Memory B cell (primary cell): ENCODE data around the gene CHAC1.
A peak's percentile ranks its signal among the peaks of the same experiment; 100 is the strongest.

Experiments
- ATAC-seq: fragments of 150-1000 bp; cut with Tn5 transposase; 2 replicates; pipeline ENCODE4 v1.10.0; 2021; ENCODE audit warnings: low read depth, mild to moderate bottlenecking, moderate library complexity
- DNase-seq, 2 donors: peaks; one replicate each; pipeline ENCODE4 v3.0.0; 2022; ENCODE audit warnings: low spot score in 2 of 2
- H3K27ac Mint-ChIP-seq: one replicate; pipeline ENCODE4 v1.8.0; 2022; ENCODE audit warnings: mild to moderate bottlenecking, moderate library complexity, mixed read lengths
- H3K27me3 Mint-ChIP-seq: one replicate; pipeline ENCODE4 v1.8.0; 2022; ENCODE audit warnings: mixed read lengths
- H3K36me3 Mint-ChIP-seq: one replicate; pipeline ENCODE4 v1.8.0; 2022; ENCODE audit warnings: mild to moderate bottlenecking, mixed read lengths
- H3K4me1 Mint-ChIP-seq: one replicate; pipeline ENCODE4 v1.8.0; 2022; ENCODE audit warnings: mixed read lengths
- H3K4me3 Mint-ChIP-seq: one replicate; pipeline ENCODE4 v1.8.0; 2022; ENCODE audit warnings: mild to moderate bottlenecking, moderate library complexity, mixed read lengths
- H3K9me3 Mint-ChIP-seq: one replicate; pipeline ENCODE4 v1.8.0; 2022; ENCODE audit warnings: mixed read lengths

The CHAC1 gene

DNA sequence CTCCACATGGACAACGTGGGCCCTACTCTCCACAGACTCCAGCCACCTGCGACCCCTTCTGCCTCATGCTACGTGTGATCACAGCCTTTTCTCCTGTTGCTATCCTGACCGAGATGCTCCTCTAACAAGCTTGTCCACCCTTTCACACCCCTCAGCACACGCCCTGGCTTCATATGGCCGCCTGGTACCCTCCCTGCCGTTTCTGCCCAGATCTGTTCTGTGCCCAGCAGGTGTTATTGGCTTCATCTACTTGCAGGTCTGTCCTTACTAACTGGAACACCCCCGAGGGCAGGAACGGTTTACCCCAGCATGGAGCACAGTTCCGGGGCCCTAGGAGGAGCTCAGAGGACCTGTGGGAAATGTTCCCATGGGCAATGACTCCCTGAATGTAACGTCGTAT lies 9.9 kb downstream of the CHAC1 start:
- no peak for ATAC-seq
- H3K36me3 Mint-ChIP-seq, result no peaks in the 10 kb centered on the region
- H3K4me3 Mint-ChIP-seq, result no peak overlapping the region
- H3K9me3 Mint-ChIP-seq, result no peaks in the 10 kb centered on the region
- H3K27me3 Mint-ChIP-seq, result peaks cover 13% of the 10 kb centered on the region
- no peak for DNase-seq
- H3K27ac Mint-ChIP-seq, result no peak overlapping the region
- H3K4me1 Mint-ChIP-seq, result peaks cover 5% of the 10 kb centered on the region

DNA sequence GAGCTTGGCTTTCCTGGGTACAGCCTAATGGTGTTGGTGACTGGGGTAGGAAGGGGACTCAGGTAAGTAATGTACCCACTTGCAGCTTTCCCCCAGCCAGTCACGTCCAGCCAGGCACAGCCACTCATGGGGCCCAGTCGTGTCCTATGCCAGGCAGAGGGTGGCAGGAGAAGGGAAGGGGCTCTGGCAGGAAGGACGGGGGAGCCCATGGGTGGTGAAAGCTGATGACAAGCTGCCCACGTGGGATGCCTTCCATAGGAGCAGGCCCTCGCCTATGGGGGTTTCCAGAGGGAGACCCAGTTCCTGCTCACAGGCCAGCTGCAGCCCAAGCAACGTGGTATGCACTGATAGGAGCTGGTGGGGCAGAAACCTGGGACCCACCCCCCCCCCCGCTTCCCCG lies 10.7 kb downstream of the CHAC1 start:
- no peak overlapping the region for H3K4me3 Mint-ChIP-seq
- H3K4me1 Mint-ChIP-seq, result peaks cover 5% of the 10 kb centered on the region
- H3K9me3 Mint-ChIP-seq, result no peaks in the 10 kb centered on the region
- H3K36me3 Mint-ChIP-seq, result no peaks in the 10 kb centered on the region
- no peak overlapping the region for H3K27ac Mint-ChIP-seq
- DNase-seq, result no peak
- H3K27me3 Mint-ChIP-seq, result peaks cover 12% of the 10 kb centered on the region
- ATAC-seq, result no peak

DNA sequence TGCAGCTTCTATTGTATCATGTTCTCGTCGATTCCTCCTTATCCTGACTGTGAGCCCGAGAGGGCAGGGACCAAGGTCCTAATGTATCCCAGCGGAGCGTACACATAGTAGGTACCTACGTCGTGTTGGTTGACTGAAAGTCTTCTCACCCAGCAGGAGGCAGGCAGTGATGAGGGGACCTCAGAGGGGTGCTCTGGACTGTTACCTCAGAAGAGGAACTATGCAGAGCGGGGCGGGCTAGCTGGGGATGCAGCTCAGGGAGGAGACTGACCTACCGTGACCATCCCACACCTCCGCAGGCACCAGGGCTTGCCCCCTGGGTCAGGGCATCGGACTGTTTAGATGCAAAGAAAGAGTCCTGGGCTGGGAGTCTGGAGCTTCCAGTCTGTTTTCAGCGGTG lies 11.4 kb downstream of the CHAC1 start:
- Mint-ChIP-seq H3K4me1 (peaks cover 5% of the 10 kb centered on the region), H3K27ac (no peak overlapping the region), H3K9me3 (no peaks in the 10 kb centered on the region), H3K4me3 (no peak overlapping the region), H3K36me3 (no peaks in the 10 kb centered on the region), H3K27me3 (peaks cover 12% of the 10 kb centered on the region)
- DNase-seq, result no peak
- ATAC-seq, result peak; percentile 17

DNA sequence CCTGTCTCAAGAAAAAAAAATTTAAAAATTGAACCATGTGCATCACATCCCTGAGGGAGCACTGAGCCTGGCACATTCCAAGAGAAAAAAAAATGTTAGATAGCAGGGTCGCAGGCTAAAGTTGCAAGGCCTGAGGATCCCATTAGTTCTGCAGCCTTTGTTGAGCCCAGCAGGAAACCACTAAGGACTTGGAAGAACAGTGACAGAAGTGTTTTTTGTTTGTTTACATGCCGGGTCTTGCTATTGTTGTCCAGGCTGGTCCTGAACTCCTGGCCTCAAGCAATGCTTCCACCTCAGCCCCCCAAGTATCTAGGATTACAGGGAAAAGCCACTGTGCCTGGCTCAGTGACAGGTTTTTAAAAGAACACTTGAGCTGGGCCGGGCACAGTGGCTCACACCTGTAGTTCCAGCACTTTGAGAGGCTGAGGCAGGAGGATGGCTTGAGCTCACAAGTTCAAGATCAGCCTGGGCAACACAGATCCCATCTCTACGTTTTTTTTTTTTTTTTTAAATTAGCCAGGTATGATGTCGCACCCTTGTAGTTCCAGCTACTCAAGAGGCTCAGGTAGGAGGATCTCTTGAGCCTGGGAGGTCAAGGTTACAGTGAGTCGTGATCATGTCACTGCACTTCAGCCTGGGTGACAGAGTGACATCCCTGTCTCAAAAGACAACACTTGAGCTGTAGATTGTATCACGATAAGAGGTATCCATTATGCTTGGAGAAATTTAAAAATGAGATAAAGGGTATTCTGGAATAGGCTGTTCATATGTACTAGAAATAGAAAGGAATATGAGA lies 15.2 kb downstream of the CHAC1 start:
- Mint-ChIP-seq H3K27ac (no peak overlapping the region), H3K4me1 (no peaks in the 10 kb centered on the region), H3K4me3 (no peak overlapping the region), H3K27me3 (peaks cover 8% of the 10 kb centered on the region), H3K36me3 (no peaks in the 10 kb centered on the region), H3K9me3 (no peaks in the 10 kb centered on the region)
- DNase-seq (no peak), ATAC-seq (no peak)

DNA sequence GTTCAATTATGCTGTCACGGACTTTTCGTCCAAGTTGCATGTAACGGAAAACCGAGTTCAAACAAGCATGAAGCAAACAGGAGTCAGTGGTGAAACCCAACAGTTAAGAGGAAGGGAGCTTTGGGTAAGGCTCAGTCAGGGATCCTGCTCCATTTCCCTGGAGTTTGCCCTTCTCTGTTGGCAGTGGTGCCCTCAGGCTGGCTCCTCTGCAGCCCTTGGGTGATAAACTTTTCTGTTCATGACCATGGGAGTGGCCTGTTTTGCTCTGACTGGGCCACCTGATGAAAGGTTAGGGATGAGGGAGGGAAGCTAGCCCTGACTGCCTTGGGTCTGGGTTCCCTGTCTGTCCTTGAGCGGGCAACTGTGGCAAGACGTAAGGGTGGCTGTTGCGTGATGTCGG lies 16.1 kb downstream of the CHAC1 start:
- no peak for ATAC-seq
- H3K27me3 Mint-ChIP-seq, result peaks cover 7% of the 10 kb centered on the region
- H3K9me3 Mint-ChIP-seq, result no peaks in the 10 kb centered on the region
- H3K4me1 Mint-ChIP-seq, result no peaks in the 10 kb centered on the region
- H3K27ac Mint-ChIP-seq, result no peak overlapping the region
- no peak for DNase-seq
- no peaks in the 10 kb centered on the region for H3K36me3 Mint-ChIP-seq
- H3K4me3 Mint-ChIP-seq, result no peak overlapping the region

DNA sequence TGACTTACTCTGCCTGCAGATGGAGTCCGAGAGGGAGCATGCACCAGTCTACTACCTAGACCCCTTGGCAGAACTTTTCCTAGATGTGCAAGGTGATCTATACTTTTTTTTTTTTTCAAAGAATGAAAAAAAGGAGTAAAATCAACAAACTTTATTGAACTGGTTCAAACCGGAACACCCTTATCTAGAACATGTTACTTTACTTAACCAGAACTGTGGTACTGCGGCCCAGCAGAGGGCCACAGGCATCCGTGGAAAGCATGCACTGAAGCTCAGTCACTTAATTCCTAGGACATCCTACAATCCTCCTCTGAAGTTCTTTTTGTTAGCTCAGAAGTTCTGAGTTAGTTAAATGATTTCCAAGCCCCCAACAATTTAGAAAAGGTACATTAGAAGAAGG lies 21.6 kb downstream of the CHAC1 start:
- no peaks in the 10 kb centered on the region for H3K9me3 Mint-ChIP-seq
- no peak overlapping the region for H3K4me3 Mint-ChIP-seq
- H3K27ac Mint-ChIP-seq, result no peak overlapping the region
- H3K4me1 Mint-ChIP-seq, result no peaks in the 10 kb centered on the region
- peaks cover 11% of the 10 kb centered on the region for H3K36me3 Mint-ChIP-seq
- no peak for DNase-seq
- ATAC-seq, result no peak
- H3K27me3 Mint-ChIP-seq, result no peaks in the 10 kb centered on the region

DNA sequence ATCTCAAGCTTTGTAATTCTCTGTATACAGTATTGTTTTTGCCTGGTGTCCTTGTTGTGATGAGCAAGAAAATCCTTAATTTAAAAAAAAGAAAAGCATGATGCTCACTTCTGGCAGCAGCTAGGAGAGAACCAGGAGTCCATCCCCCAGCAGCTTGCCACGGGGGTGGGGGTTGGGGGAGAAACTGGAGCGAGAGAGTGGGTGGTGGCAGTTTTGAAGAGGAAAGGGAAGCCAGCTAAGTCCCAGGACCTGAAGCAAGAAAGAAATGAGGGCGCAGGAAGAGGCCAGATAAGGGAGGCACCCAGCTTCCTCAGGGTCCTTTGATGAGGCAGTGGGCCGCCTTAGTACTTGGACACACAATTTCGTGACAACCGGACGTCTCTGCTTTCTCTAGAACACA lies 23.5 kb downstream of the CHAC1 start:
- no peak overlapping the region for H3K4me3 Mint-ChIP-seq
- no peak for DNase-seq
- H3K27me3 Mint-ChIP-seq, result no peaks in the 10 kb centered on the region
- peak overlapping the region; percentile 40 for H3K27ac Mint-ChIP-seq
- H3K4me1 Mint-ChIP-seq, result no peaks in the 10 kb centered on the region
- ATAC-seq, result no peak
- peaks cover 24% of the 10 kb centered on the region for H3K36me3 Mint-ChIP-seq
- no peaks in the 10 kb centered on the region for H3K9me3 Mint-ChIP-seq

DNA sequence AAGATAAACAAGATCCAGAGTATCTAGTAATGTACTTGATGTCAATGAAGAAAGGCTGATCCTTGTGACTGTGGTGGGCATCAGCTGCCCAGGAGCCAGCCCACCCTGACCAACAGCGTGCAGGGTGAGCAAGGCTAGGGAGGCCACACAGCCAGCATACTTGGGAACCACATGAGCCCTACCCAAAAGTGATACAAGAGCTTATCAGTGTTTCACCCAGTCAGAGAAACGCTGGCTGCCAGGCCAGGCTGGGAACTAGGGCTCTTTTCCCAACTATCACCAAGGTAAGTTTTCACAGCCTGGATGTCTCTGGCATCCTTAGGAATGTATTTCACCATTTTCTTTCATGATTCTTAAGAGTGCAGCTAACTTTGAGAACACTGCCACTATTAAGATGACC lies 24.9 kb downstream of the CHAC1 start:
- no peaks in the 10 kb centered on the region for H3K4me1 Mint-ChIP-seq
- no peak overlapping the region for H3K4me3 Mint-ChIP-seq
- no peaks in the 10 kb centered on the region for H3K9me3 Mint-ChIP-seq
- H3K36me3 Mint-ChIP-seq, result peaks cover 30% of the 10 kb centered on the region
- H3K27ac Mint-ChIP-seq, result no peak overlapping the region
- ATAC-seq, result no peak
- H3K27me3 Mint-ChIP-seq, result no peaks in the 10 kb centered on the region
- no peak for DNase-seq

DNA sequence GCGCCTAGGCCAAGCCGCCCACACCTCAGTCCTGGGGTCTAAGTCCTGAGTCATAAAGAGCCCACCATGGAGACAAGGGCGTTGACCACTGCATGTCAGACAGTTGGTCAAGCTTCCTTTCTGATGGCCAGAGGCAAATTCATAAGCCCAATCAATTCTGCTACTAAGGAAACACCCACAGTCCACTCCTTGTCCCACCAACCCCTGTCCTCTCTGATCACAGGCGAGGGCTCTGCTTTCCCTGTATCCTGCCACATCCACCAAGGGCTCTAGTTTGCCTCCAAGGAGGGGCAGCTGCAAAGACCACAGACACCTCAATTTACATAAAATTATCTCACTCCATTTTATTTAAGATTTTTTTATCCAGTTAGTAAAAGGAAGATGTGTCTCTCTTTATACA lies 25.3 kb downstream of the CHAC1 start:
- no peak overlapping the region for H3K27ac Mint-ChIP-seq
- peaks cover 31% of the 10 kb centered on the region for H3K36me3 Mint-ChIP-seq
- no peaks in the 10 kb centered on the region for H3K27me3 Mint-ChIP-seq
- no peaks in the 10 kb centered on the region for H3K9me3 Mint-ChIP-seq
- H3K4me3 Mint-ChIP-seq, result no peak overlapping the region
- no peak for DNase-seq
- H3K4me1 Mint-ChIP-seq, result no peaks in the 10 kb centered on the region
- ATAC-seq, result no peak

DNA sequence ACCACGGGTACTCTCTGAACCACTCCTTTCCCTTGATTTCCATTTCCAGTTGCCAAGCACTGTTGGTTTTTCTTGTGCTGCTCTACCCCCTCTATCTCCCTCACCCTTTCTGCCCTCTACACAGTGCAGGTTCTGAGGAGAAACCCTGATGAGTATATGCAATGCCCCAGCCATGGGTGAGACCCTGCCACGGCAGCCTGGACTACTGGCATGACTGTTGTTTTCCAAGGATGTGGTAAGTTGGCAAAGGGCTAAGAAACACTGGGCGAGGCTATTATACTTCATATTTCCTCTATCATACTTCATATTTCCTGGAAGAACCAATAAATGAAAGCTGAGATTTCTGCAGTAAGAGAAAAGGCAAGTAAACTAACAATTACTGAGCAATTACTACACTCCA lies 27.9 kb downstream of the CHAC1 start:
- H3K9me3 Mint-ChIP-seq, result no peaks in the 10 kb centered on the region
- H3K27ac Mint-ChIP-seq, result no peak overlapping the region
- no peaks in the 10 kb centered on the region for H3K4me1 Mint-ChIP-seq
- no peaks in the 10 kb centered on the region for H3K27me3 Mint-ChIP-seq
- DNase-seq (no peak), ATAC-seq (no peak)
- peaks cover 43% of the 10 kb centered on the region for H3K36me3 Mint-ChIP-seq
- H3K4me3 Mint-ChIP-seq, result no peak overlapping the region

DNA sequence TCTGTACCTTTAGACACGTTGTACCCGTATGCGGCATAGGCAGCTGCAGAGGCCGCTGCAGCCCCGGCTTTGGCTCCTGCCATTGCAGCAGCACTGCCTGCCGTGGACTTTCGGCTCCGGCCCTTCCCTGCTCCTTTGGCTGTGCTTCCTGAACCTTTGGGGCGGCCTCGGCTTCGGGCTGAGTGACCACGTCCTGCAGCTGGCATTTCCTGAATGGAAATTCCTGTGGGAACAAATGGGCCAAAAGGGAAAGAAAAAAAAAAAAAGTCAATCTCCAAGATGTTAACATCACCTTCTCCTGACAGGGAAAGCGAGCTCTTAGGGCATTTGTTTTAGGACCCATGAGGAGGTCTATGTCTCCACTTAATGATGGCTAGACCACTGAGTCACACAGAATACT lies 29.6 kb downstream of the CHAC1 start:
- no peaks in the 10 kb centered on the region for H3K9me3 Mint-ChIP-seq
- H3K4me1 Mint-ChIP-seq, result no peaks in the 10 kb centered on the region
- no peaks in the 10 kb centered on the region for H3K27me3 Mint-ChIP-seq
- H3K27ac Mint-ChIP-seq, result no peak overlapping the region
- ATAC-seq (no peak), DNase-seq (no peak)
- H3K4me3 Mint-ChIP-seq, result no peak overlapping the region
- peaks cover 53% of the 10 kb centered on the region for H3K36me3 Mint-ChIP-seq

DNA sequence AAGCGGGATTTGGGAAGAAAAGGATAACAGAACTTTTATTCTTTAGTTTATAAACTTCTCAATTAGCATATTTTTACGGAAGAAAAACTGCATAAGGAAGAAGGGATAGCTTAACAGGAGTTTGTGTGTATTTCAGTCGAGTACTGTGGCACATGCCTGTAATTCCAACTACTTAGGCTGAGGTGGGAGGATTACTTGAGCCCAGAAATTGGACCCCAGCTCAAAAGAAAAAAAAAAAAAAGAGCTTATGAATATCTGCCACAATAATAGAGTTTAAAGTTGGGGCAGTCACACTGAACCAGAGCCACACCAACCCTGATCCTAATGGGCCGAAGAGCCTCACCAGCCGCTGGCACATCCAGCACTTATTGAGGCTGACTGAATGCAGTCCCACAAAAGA lies 31.1 kb downstream of the CHAC1 start:
- H3K9me3 Mint-ChIP-seq, result no peaks in the 10 kb centered on the region

DNA sequence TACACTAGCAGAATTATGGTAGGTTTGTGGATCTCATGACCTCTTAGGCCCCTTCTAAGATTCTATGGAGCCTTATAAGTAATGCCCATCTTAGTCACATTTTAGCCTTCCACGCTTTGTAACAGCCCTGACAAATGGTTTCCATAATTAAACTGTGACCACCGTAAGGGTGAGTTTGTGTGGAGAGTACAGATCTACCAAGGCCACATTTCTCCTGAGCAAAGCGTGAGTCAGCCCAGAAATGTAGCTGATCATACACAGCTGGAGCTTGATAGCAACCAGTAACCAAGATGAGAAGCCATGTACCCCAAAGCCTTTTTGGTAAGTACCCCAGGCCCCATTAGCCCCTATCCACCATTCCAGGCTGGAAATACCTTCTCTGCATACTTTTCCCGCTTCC lies 31.7 kb downstream of the CHAC1 start:
- no peak for ATAC-seq
- Mint-ChIP-seq H3K36me3 (peaks cover 52% of the 10 kb centered on the region), H3K9me3 (no peaks in the 10 kb centered on the region), H3K4me1 (no peaks in the 10 kb centered on the region), H3K27ac (no peak overlapping the region), H3K27me3 (no peaks in the 10 kb centered on the region), H3K4me3 (no peak overlapping the region)
- DNase-seq, result no peak

More for the DNA sequence above, 31.1 kb downstream of the CHAC1 start:
- Mint-ChIP-seq H3K36me3 (peaks cover 51% of the 10 kb centered on the region), H3K4me1 (no peaks in the 10 kb centered on the region), H3K27ac (no peak overlapping the region), H3K27me3 (no peaks in the 10 kb centered on the region), H3K4me3 (no peak overlapping the region)
- DNase-seq, result no peak
- no peak for ATAC-seq

DNA sequence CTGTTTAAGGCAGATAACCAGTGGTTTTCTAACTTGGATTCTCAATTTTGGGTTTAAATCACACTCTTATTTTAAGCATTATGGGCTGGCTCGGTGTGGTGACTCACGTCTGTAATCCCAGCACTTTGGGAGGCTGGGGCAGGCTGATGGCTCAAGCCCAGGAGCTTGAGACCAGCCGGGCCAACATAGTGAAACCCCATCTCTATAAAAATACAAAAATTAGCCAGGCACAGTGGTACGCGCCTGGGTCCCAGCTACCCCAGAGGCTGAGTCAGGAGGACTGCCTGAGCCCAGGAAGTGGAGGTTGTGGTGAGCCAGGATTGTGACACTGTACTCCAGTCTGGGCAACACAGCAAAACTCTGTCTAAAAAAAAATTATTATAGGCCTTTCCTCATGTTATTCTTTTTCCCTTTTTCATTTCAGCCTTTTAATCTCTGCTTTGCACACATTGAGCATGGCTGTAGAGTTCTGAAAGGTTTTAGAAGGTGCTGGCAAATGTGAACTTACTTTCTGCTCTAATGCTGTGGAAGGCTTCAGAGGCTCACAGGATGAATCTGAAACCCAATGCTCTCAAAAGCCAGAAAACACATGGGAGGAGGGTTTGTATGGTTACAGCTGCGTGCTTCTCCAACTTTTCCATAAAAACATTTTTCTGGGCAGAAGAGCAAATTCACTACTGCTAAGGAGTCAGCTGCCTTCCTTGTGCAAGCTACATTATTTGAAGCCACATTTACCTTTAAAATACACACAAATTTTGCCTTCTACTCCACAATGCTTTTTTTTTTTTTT lies 32.5 kb downstream of the CHAC1 start:
- H3K4me1 Mint-ChIP-seq, result no peaks in the 10 kb centered on the region
- no peaks in the 10 kb centered on the region for H3K27me3 Mint-ChIP-seq
- DNase-seq, result no peak
- ATAC-seq, result no peak
- peaks cover 54% of the 10 kb centered on the region for H3K36me3 Mint-ChIP-seq
- no peak overlapping the region for H3K27ac Mint-ChIP-seq
- H3K4me3 Mint-ChIP-seq, result no peak overlapping the region
- H3K9me3 Mint-ChIP-seq, result no peaks in the 10 kb centered on the region

DNA sequence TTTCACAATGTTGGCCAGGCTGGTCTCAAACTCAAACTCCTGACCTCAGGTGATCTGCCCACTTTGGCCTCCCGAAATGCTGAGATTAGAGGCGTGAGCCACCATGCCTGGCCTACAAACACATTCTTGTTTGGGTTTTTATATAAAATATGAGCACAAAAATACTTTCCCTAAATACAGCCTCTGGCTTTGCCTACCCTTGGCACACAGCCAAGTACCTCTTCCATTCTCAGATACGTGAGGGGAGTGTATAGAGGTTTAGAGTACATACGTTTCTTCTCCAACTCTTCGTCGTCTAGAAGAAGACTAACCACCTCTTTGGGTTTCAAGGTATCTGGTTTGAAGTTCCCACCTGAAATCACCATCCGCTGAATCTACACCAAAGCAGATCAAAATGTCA lies 33.5 kb downstream of the CHAC1 start:
- Mint-ChIP-seq H3K27me3 (no peaks in the 10 kb centered on the region), H3K4me3 (no peak overlapping the region), H3K36me3 (peaks cover 52% of the 10 kb centered on the region), H3K9me3 (no peaks in the 10 kb centered on the region), H3K27ac (no peak overlapping the region), H3K4me1 (no peaks in the 10 kb centered on the region)
- ATAC-seq, result no peak
- no peak for DNase-seq
